Neural cell (in vitro differentiated cells): Measurements from ENCODE around the gene SHISAL1.

Experiments
- CTCF ChIP-seq: fragments of 450-650 bp; IDR thresholded peaks from 2 replicates; pipeline ENCODE4 v1.5.1; 2014; ENCODE audit warnings: antibody characterized with exemption, mild to moderate bottlenecking, moderate library complexity; ENCODE audit not compliant: poor library complexity, severe bottlenecking
- EP300 ChIP-seq: fragments of 450-650 bp; conservative IDR thresholded peaks from 2 replicates; pipeline ENCODE4 v1.6.1; 2014; ENCODE audit warnings: antibody characterized with exemption, mild to moderate bottlenecking, moderate library complexity; ENCODE audit not compliant: poor library complexity, severe bottlenecking
- EZH2 ChIP-seq: fragments of 200-600, 300-800 bp; shearing (Covaris generic), sonication (generic); IDR thresholded peaks from 2 replicates; pipeline ENCODE4 v1.6.1; 2014; ENCODE audit warnings: antibody characterized with exemption, low read length, borderline replicate concordance, mild to moderate bottlenecking; ENCODE audit not compliant: insufficient read depth, poor library complexity, severe bottlenecking
- MXI1 ChIP-seq: fragments of 450-650 bp; conservative IDR thresholded peaks from 2 replicates; pipeline ENCODE4 v1.6.1; 2014; ENCODE audit warnings: antibody characterized with exemption, mild to moderate bottlenecking; ENCODE audit not compliant: poor library complexity, severe bottlenecking
- POLR2AphosphoS5 ChIP-seq: IDR thresholded peaks from 2 replicates; pipeline ENCODE4 v1.6.1; 2012
- RAD21 ChIP-seq: fragments of 450-650 bp; conservative IDR thresholded peaks from 2 replicates; pipeline ENCODE4 v1.6.1; 2014; ENCODE audit warnings: antibody characterized with exemption, mild to moderate bottlenecking, moderate library complexity
- SMC3 ChIP-seq: fragments of 450-650 bp; conservative IDR thresholded peaks from 2 replicates; pipeline ENCODE4 v1.6.1; 2014; ENCODE audit warnings: antibody characterized with exemption, mild to moderate bottlenecking, moderate library complexity; ENCODE audit not compliant: poor library complexity
- TAF1 ChIP-seq: IDR thresholded peaks from 2 replicates; pipeline ENCODE4 v1.6.1; 2012; ENCODE audit warnings: low read depth

- TF ChIP-seq CTCF (no peak), POLR2AphosphoS5 (no peak), EP300 (no peak), TAF1 (no peak), RAD21 (no peak), EZH2 (no peak), SMC3 (no peak), MXI1 (no peak)
Observed at GRCh38 chr22:44244265-44244822, 68.4 kb downstream of the SHISAL1 start.
